HG03060 (cell line): Measurements from ENCODE around the gene ISCU.
"Not testable (repeated sequence)": the region's sequence is repeated elsewhere in the genome, so short reads cannot be mapped to it uniquely, and the experiment has no call there.

Experiments
- ATAC-seq: cut with Tn5 transposase; IDR thresholded peaks from one replicate; pipeline ENCODE4 v1.9.1; 2021; ENCODE audit warnings: low read depth, moderate number of reproducible peaks; ENCODE audit not compliant: unreplicated experiment

Gene ISCU

GRCh38 chr12:108568338-108569154, 6.2 kb downstream of the ISCU start:
- ATAC-seq: peak; percentile 52

DNA sequence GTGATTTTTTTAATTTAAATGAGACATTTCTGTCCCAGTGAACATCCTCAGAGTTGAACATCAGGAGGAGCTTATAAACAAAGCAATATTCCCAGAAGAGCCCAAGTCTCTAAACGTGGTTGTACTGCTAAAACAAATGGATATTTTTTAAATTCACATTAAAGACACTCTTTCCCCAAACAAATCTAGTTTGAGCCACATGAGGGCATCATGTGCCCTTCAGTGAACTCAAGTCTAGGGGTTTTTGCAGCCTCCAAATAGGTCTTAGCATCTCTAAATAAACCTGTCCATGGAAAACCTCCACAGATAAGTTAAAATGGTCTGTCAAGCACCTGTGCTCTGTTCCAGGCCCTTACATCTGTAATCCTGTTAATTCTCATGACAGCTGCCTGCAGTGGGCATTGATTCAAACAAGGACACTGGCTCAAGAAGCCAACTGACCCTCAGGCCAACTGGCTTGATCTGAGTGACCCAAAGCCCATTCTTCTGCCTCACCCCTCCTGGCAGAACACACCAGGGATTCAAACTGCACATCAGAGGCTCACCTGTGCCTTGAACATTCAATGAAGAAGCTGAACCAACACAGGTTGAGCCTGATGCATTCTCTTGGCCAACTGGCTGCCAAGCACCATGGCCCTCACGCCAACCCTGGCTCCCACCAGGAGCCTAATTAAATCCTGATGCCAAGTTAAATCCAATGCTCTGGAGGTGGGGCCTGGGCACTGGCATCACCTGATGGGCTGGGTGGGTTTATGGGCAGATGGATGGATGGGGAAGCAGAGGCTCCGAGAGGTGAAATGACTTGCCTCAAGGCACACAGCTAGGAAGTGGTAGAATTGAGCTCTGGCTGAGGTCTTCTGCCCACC, 8.6 kb downstream of the ISCU start:
- ATAC-seq: no peak

- ATAC-seq: no peak
These were observed 9.3 kb downstream of the ISCU start for GRCh38 chr12:108571609-108572165.

DNA sequence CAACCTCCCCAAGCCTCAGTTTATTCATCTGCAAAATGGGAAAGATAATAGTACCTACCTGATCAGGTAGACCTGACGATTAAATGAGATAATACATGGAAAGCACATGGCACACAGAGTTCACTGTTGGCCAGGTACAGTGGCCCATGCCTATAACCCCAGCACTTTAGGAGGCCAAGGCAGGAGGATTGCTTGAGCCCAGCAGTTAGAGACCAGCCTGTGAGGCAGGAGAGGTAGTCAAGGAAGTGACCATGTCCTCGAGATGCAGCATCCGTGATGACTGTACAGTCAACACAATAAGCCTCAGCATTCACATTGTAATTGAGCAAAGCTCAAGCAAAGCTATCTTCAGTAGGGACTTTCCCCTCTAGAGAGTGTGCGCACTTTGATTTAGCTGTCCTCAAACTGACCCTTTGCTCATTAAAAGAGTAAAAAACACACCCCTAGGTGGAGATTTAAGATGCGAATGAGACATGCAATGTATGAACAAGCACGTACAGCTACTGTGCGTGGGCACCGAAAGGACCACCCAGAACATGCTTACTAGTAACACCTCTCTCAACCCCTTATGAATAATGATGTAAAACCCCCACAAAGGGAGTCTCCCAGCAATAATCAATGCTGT, 9.9 kb downstream of the ISCU start:
- ATAC-seq: no peak

- no peak for ATAC-seq
These were observed 10.9 kb downstream of the ISCU start for GRCh38 chr12:108573317-108573716.

DNA sequence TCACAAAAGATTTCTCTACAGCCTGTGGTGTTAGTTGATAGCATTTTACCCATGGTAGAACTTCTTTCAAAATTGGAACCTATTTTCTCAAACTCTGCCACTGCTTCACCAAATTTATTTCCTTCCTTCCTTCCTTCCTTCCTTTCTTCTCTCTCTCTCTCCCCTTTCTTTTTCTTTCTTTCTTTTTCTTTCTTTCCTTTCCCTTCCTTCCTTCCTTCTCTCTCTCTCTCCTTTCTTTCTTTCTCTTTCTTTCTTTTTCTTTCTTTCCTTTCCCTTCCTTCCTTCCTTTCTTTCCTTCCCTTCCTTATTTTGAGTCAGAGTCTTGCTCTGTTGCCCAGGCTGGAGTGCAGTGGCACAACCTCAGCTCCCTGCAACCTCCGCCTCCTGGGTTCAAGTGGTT, 11.9 kb downstream of the ISCU start:
- ATAC-seq: not testable (repeated sequence)

DNA sequence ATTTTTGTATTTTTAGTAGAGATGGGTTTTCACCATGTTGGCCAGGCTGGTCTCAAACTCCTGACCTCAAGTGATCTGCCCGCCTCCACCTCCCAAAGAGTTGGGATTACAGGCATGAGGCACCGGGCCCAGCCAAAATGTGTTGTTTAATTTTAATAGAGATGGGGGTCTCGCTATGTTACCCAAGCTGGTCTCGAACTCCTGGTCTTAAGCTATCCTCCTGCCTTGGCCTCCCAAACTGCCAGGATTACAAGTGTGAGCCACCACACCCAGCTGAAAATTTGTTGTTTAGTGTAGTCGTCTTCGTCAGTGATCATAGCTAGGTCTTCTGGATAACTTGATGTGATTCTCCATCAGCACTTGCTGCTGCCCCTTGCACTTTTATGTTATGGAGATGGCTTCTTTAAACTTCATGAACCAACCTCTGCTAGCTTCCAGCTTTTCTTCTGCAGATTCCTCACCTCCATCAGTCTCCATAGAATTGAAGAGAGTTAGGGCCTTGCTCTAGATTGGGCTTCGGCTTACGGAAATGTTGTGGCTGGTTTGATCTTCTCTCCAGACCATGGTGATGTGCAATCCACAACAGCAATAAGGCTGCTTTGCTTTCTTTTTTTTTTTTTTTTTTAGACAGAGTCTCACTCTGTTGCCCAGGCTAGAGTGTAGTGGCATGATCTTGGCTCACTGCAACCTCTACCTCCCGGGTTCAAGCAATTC, 13.0 kb downstream of the ISCU start:
- ATAC-seq: no peak

DNA sequence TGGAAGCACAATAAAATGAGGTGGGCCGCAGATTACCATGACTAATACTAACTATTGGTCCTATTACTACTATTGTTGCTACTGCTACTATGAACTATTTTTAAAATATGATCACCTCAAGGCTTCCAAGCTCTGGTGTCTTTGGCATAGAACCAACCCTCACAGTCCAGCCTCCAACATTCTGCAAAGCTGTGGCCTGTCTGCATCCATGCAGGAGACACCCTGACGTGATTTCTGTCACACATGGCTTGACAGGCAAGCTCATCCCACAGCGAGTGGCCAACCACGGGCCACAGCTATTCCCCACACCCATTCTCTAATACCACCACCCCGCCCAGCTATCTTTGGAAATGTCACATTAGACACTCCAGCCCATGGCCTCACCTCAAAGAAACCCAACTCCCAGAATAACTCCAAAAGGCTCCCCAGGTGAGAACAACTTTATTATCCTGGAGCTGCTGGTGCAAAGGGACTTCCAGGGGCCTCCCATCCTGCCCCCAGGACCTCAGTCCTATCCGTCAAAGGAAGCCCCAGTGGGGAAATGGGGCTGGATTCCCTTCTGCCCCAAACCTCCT, 14.4 kb downstream of the ISCU start:
- no peak for ATAC-seq

GRCh38 chr12:108577458-108577857, 15.1 kb downstream of the ISCU start:
- no peak for ATAC-seq

DNA sequence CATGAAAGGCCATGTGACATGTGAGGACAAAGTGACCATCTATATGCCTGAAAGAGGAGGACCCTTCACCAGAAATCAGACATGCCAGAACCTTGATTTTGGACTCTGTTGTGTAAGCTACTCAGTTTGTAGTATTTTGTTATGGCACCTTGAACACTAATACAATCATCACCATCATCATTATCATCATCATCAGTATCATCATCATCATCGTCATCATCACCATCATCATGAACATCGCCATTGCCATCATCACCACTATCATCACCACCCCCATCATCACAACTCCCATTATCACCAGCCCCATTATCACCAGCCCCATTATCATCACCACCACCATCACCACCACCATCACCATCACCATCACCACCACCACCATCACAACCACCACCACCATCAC, 15.9 kb downstream of the ISCU start:
- no peak for ATAC-seq

- no peak for ATAC-seq
These were observed 16.4 kb downstream of the ISCU start for GRCh38 chr12:108578813-108579212.

DNA sequence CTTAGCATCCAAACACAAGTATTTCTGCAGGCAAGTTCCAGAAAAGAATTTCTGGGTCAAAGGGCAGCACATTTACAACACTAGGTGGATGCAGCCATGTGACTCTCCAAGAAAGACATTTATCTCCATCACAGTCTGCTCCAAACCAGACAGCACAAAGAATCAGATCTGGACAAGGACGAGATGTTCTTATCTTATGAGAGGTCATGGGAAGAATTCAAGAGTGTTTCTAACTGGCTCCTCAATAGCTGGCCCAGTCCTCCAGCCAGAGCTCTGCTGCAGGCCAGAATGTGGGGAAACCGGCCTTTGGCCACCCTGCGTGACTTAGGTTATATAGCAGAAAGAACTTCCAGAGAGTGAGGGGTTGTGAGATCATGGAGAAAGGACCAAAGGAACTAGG, 18.1 kb downstream of the ISCU start:
- ATAC-seq: no peak

- no peak for ATAC-seq
These were observed 19.2 kb downstream of the ISCU start for GRCh38 chr12:108581311-108582227.

DNA sequence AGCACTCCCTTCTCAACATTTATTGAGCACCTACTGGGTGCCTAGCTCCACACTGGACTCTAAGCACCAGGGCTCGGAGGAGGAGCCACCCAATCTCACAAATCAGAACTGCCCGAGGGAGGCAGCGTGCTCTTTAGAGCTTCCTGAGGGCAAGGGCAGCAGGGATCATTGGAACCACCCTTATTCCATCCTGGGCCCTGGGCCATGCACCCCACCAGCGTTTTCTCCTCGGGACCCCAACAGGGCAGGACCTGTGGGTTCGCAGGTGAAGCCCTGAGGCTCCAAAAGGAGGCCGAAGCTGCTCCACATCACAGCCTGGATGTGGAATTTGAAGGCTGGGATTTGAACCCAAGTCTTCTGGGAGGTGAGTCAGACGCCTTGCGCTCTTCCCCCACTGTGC, 20.1 kb downstream of the ISCU start:
- no peak for ATAC-seq

DNA sequence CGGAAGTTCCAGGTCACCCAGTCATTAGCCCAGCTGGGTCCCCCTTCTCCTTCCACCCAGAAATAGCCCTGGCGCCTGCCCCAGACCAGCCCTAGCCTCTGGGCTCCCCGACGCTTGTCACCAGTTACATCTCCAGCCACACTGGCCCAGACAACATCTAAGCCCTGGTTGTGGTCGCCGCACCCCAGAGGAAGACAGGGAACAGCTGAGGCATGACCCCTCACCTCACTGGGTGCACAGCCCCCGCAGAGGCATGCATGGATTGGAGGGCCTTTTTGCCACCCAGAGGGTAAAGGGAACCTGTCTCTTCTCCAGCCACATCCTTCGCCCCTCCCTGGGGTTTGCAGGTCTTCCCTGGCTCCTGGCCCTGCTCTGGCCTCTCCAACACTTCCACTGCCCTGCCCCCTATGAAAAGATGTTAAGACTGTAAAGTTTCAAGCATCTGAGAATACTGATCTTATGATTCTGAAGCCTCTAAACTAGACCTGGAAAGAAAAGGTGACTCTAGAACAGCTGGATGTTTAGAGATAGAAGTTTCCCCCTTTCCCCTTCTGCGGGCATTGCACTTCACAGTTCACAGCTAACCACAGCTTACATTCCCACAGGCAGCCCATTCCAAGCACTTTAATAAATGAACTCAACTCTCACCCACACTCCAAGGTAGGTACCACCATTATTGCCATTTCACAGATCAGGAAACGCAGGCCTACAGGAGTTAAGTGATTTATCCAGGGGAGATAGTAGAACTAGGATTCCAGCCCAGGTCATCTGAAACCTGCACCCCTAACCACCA, 20.8 kb downstream of the ISCU start:
- ATAC-seq: no peak

- ATAC-seq: no peak
These were observed 21.6 kb downstream of the ISCU start for GRCh38 chr12:108583991-108584390.

- ATAC-seq: no peak
These were observed 22.2 kb downstream of the ISCU start for GRCh38 chr12:108584456-108585065.

DNA sequence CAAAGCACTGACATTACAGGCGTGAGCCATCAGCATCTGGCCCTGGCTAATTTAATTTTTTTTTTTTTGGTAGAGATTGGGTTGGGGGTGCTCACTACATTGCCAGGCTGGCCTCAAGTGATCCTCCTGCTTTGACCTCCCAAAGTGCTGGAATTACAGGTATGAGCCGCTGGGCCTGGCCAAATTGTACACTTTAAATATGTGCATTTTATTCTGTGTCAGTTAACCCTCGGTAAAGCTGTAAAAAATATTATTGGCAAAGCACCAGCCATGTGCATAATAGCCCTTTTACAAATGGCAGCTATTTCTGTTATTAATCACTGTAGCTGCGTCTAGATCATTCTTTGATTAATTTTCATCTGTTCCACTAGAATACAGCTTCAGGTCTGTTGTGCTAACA, 23.5 kb downstream of the ISCU start:
- no peak for ATAC-seq
